NB4 (cell line): ENCODE results near the gene NTSR1.

ENCODE experiments used
- CTCF ChIP-seq: IDR thresholded peaks from one replicate; pipeline ENCODE4 v1.5.1; 2012; ENCODE audit warnings: low read depth, low read length
- POLR2A ChIP-seq: IDR thresholded peaks from 2 replicates; pipeline ENCODE4 v1.6.1; 2011; ENCODE audit warnings: mild to moderate bottlenecking; ENCODE audit not compliant: insufficient read length; ENCODE audit errors: extremely low read depth

GRCh38 chr20:62696434-62696957, 12.1 kb upstream of the NTSR1 start:
- TF ChIP-seq POLR2A, result no peak
- TF ChIP-seq CTCF, result no peak
